H1 (cell line): ENCODE results near the gene RXRA. TPM values are rescaled to one million over a fixed set of nuclear protein-coding genes. Genes with fewer than 3 reads are reported as not detected.

Experiments
- CTCF ChIA-PET: fragments of 300-600 bp; sonication (Branson Sonifier 250); formaldehyde crosslinking; loops from one replicate; lab custom pipeline; 2021; ENCODE audit not compliant: partially characterized antibody; lab: Charles Lee
- POLR2A ChIA-PET: fragments of 300-600 bp; sonication (Branson Sonifier 250); formaldehyde crosslinking; loops from one replicate; lab custom pipeline; 2021; ENCODE audit warnings: inconsistent platforms; ENCODE audit not compliant: partially characterized antibody; lab: Charles Lee
- DNase-seq, 2 experiments: peaks; one replicate each; pipeline versions ENCODE4 v3.0.0 to v3.0.0-alpha.2; 2010 to 2022; ENCODE audit warnings: low spot score in 2 of 2, low read depth in 1 of 2, mixed read lengths in 1 of 2
- FAIRE-seq: peaks from 2 replicates; lab custom pipeline; 2011; peaks lifted over from hg19 to GRCh38; lab: Jason Lieb, UNC
- H2AFZ ChIP-seq: 2 replicates; pipeline ENCODE4 v1.8.1; 2012; ENCODE audit warnings: low read length, inconsistent platforms
- H2AK5ac ChIP-seq: 2 replicates; pipeline ENCODE4 v1.6.1; 2013; ENCODE audit warnings: low read depth, low read length
- H2BK120ac ChIP-seq: replicated peaks from 2 replicates; pipeline ENCODE3; 2013; ENCODE audit warnings: low read depth, low read length, inconsistent platforms
- H2BK12ac ChIP-seq: 2 replicates; pipeline ENCODE4 v1.6.1; 2013; ENCODE audit warnings: low read depth, low read length
- H2BK15ac ChIP-seq: 2 replicates; pipeline ENCODE4 v1.6.1; 2013; ENCODE audit warnings: low read length
- H2BK20ac ChIP-seq: 2 replicates; pipeline ENCODE4 v1.6.1; 2013; ENCODE audit warnings: low read length
- H2BK5ac ChIP-seq: 2 replicates; pipeline ENCODE4 v1.6.1; 2013; ENCODE audit warnings: low read depth, low read length
- H3K14ac ChIP-seq: 2 replicates; pipeline ENCODE4 v1.6.1; 2013; ENCODE audit warnings: inconsistent platforms; ENCODE audit not compliant: insufficient read length
- H3K18ac ChIP-seq: 2 replicates; pipeline ENCODE4 v1.6.1; 2013; ENCODE audit warnings: low read length; ENCODE audit errors: extremely low read depth
- H3K23ac ChIP-seq: 2 replicates; pipeline ENCODE4 v1.6.1; 2013; ENCODE audit warnings: inconsistent platforms; ENCODE audit not compliant: insufficient read length
- H3K23me2 ChIP-seq: 2 replicates; pipeline ENCODE4 v1.6.1; 2013; ENCODE audit warnings: low read depth, low read length
- H3K27ac ChIP-seq: 2 replicates; pipeline ENCODE4 v1.6.1; 2011; ENCODE audit warnings: low read depth, low read length, inconsistent platforms
- H3K27me3 ChIP-seq, 4 experiments: replicated peaks in 1 of 4; 1 replicate in 1 of 4; 2 replicates in 3 of 4; pipeline versions ENCODE4 v1.6.1 to v1.8.1; 2011 to 2013; ENCODE audit warnings: low read length in 3 of 4, mild to moderate bottlenecking in 3 of 4, inconsistent platforms in 2 of 4, mixed read lengths in 2 of 4, moderate library complexity in 1 of 4; ENCODE audit not compliant: control insufficient read depth in 3 of 4, insufficient read depth in 3 of 4; ENCODE audit errors: extremely low read depth in 1 of 4
- H3K36me3 ChIP-seq, 4 experiments: 2 replicates each; pipeline versions ENCODE4 v1.6.1 to v1.8.1; 2011 to 2013; ENCODE audit warnings: mild to moderate bottlenecking in 4 of 4, low read length in 3 of 4, moderate library complexity in 2 of 4, control low read depth in 1 of 4, inconsistent platforms in 1 of 4; ENCODE audit not compliant: insufficient read depth in 4 of 4, control insufficient read depth in 2 of 4
- H3K4ac ChIP-seq: replicated peaks from 2 replicates; pipeline ENCODE3; 2013; ENCODE audit warnings: low read length, low read depth, mixed read lengths, inconsistent platforms; ENCODE audit not compliant: insufficient read length
- H3K4me1 ChIP-seq, 4 experiments: replicated peaks in 1 of 4; 1 replicate in 1 of 4; 2 replicates in 3 of 4; pipeline versions ENCODE4 v1.6.1 to v1.8.1; 2011 to 2013; ENCODE audit warnings: low read length in 3 of 4, inconsistent platforms in 2 of 4, mixed read lengths in 1 of 4; ENCODE audit not compliant: insufficient read depth in 4 of 4, control insufficient read depth in 3 of 4
- H3K4me2 ChIP-seq, 2 experiments: 2 replicates each; pipeline versions ENCODE4 v1.6.1 to v1.8.1; 2011 to 2013; ENCODE audit warnings: low read depth in 2 of 2, low read length in 2 of 2, control low read depth in 1 of 2, inconsistent platforms in 1 of 2, mild to moderate bottlenecking in 1 of 2; ENCODE audit not compliant: insufficient read depth in 1 of 2
- H3K4me3 ChIP-seq, 4 experiments: fragments of 200-600, 300-600 bp in 1 of 4; sonication (generic), shearing (Covaris generic), sonication (Bioruptor Twin) in 1 of 4; 2 replicates each; pipeline versions ENCODE4 v1.5.1 to v1.8.1; 2011 to 2016; ENCODE audit warnings: low read length in 4 of 4, low read depth in 3 of 4, control low read depth in 2 of 4, inconsistent platforms in 2 of 4, mild to moderate bottlenecking in 2 of 4, mixed read lengths in 1 of 4, moderate library complexity in 1 of 4; ENCODE audit not compliant: insufficient read depth in 2 of 4; ENCODE audit errors: extremely low read depth in 1 of 4
- H3K56ac ChIP-seq: replicated peaks from 2 replicates; pipeline ENCODE3; 2013; ENCODE audit warnings: low read depth, mild to moderate bottlenecking, mixed read lengths, low read length, inconsistent platforms; ENCODE audit not compliant: insufficient read length
- H3K79me1 ChIP-seq: 2 replicates; pipeline ENCODE4 v1.6.1; 2013; ENCODE audit warnings: low read depth, low read length, control low read depth
- H3K79me2 ChIP-seq, 2 experiments: 2 replicates each; pipeline versions ENCODE4 v1.6.1 to v1.8.1; 2012 to 2013; ENCODE audit warnings: low read length in 2 of 2, mild to moderate bottlenecking in 2 of 2, inconsistent platforms in 1 of 2; ENCODE audit not compliant: insufficient read depth in 2 of 2, control insufficient read depth in 1 of 2
- H3K9ac ChIP-seq, 4 experiments: replicated peaks in 1 of 4; 1 replicate in 1 of 4; 2 replicates in 3 of 4; pipeline versions ENCODE4 v1.6.1 to v1.8.1; 2011 to 2013; ENCODE audit warnings: low read depth in 3 of 4, low read length in 3 of 4, control low read depth in 2 of 4, mild to moderate bottlenecking in 2 of 4, moderate library complexity in 2 of 4, inconsistent platforms in 1 of 4; ENCODE audit errors: extremely low read depth in 1 of 4
- H3K9me3 ChIP-seq, 2 experiments: 2 replicates each; pipeline versions ENCODE4 v1.6.1 to v1.8.1; 2012 to 2013; ENCODE audit warnings: mild to moderate bottlenecking in 2 of 2, moderate library complexity in 2 of 2, control low read depth in 1 of 2, inconsistent platforms in 1 of 2, low read depth in 1 of 2, low read length in 1 of 2, mixed read lengths in 1 of 2; ENCODE audit not compliant: insufficient read depth in 2 of 2
- H4K20me1 ChIP-seq, 2 experiments: replicated peaks in 1 of 2; 2 replicates each; pipeline versions ENCODE3 to v1.8.1; 2011 to 2013; ENCODE audit warnings: inconsistent platforms in 2 of 2, low read length in 2 of 2, mild to moderate bottlenecking in 1 of 2; ENCODE audit not compliant: insufficient read depth in 2 of 2, control insufficient read depth in 1 of 2
- H4K5ac ChIP-seq: 2 replicates; pipeline ENCODE4 v1.6.1; 2013; ENCODE audit warnings: low read length, low read depth, mixed read lengths, inconsistent platforms; ENCODE audit not compliant: insufficient read length
- H4K8ac ChIP-seq: 2 replicates; pipeline ENCODE4 v1.8.0; 2013; ENCODE audit warnings: mild to moderate bottlenecking, moderate library complexity, low read length, inconsistent platforms; ENCODE audit not compliant: insufficient read depth; ENCODE audit errors: extremely low read depth
- H4K91ac ChIP-seq: replicated peaks from 2 replicates; pipeline ENCODE3; 2013; ENCODE audit warnings: low read length, mixed read lengths, inconsistent platforms; ENCODE audit not compliant: insufficient read length
- GABPA ChIP-seq: IDR thresholded peaks from 2 replicates; pipeline ENCODE4 v1.6.1; 2011; ENCODE audit warnings: mild to moderate bottlenecking, low read length, moderate library complexity, borderline replicate concordance; ENCODE audit not compliant: insufficient read depth
- JUN ChIP-seq: IDR thresholded peaks from 2 replicates; pipeline ENCODE4 v1.6.1; 2011; ENCODE audit warnings: low read depth, mild to moderate bottlenecking, improper control_type of control experiment, low read length
- KDM5A ChIP-seq: fragments of 200-600 bp; IDR thresholded peaks from 2 replicates; pipeline ENCODE4 v1.7.1; 2012; ENCODE audit warnings: mild to moderate bottlenecking, low read length, inconsistent platforms, mixed read lengths
- RBBP5 ChIP-seq: IDR thresholded peaks from 2 replicates; pipeline ENCODE4 v1.7.1; 2012; ENCODE audit warnings: low read depth, mild to moderate bottlenecking, inconsistent platforms, low read length, moderate library complexity, borderline replicate concordance
- WGBS, 2 experiments: shearing (Covaris generic) in 1 of 2; methylation state at CpG; one replicate each; pipeline versions ENCODE4 v1.1.6 to v1.1.7; 2013 to 2015; ENCODE audit warnings: low lambda C conversion rate in 2 of 2, mixed read lengths in 2 of 2, inconsistent platforms in 1 of 2, low coverage in 1 of 2, missing lambda C conversion rate in 1 of 2; ENCODE audit not compliant: insufficient replicate concordance in 2 of 2, insufficient coverage in 1 of 2, insufficient read length in 1 of 2; ENCODE audit errors: extremely low coverage in 1 of 2, missing lambda C conversion rate in 1 of 2; 5-methylcytosine and 5-hydroxymethylcytosine counted together
- polyA plus RNA-seq, 7 experiments: library from polyadenylated mRNA; depleted of rRNA in 3 of 7; stranded (reverse) in 5 of 7; unstranded in 2 of 7; fragments of >200 nt in 5 of 7; fragments of 200-250 nt in 2 of 7; gene quantifications; 1 replicate in 5 of 7; 2 replicates in 1 of 7; 4 replicates in 1 of 7; pipeline versions ENCODE4 v1.2.1 to v1.2.3, GENCODE V29; 2011 to 2013; ENCODE audit warnings: missing spikeins in 2 of 7, mixed read lengths in 2 of 7
- total RNA-seq: library from RNA; stranded (reverse); fragmentation: NEBNext Ultra II Directional; extraction: Animal tissue kit (Norgen Biotek cat#: 25700); gene quantifications from 2 replicates; pipeline ENCODE4 v1.2.1, GENCODE V29; 2021

The RXRA gene
- total and polyA plus RNA-seq, 2 of the 8 experiments (the other 6 are each of a cell fraction or from before 2014, with no cell fraction given), result 9.8 to 29.4 TPM

- Histone ChIP-seq H3K9ac (no peak overlapping the region), H2BK5ac (no peak overlapping the region), H2AFZ (no peak overlapping the region), H4K5ac (no peak overlapping the region), H3K56ac (no peak overlapping the region), H2BK12ac (no peak overlapping the region), H3K4me1 (no peaks in the 10 kb centered on the region), H3K23ac (no peak overlapping the region), H4K20me1 (peaks cover 0 to 9% of the 10 kb centered on the region in 2 experiments), H4K91ac (no peak overlapping the region), H3K79me2 (no peaks in the 10 kb centered on the region; a peak in 1 of 4 replicates), H3K9me3 (peaks cover 0 to 3% of the 10 kb centered on the region in 2 experiments; a peak in 1 of 4 replicates), H3K79me1 (no peaks in the 10 kb centered on the region), H3K27ac (no peak overlapping the region), H3K4ac (no peak overlapping the region), H3K23me2 (peaks cover 8% of the 10 kb centered on the region; the same call in 1 of the 2 replicates), H2BK15ac (no peak overlapping the region), H2BK120ac (no peak overlapping the region), H4K8ac (no peak overlapping the region), H3K14ac (no peak overlapping the region), H2BK20ac (no peak overlapping the region), H3K4me3 (no peak overlapping the region), H3K18ac (no peak overlapping the region), H2AK5ac (no peak overlapping the region), H3K36me3 (no peaks in the 10 kb centered on the region), H3K27me3 (no peaks in the 10 kb centered on the region), H3K4me2 (no peak overlapping the region)
- CTCF ChIA-PET, result interaction anchor here (1.2 to 1.4 kb wide), 3 partner anchors 9 to 94 kb away, joined by 3 to 4 read pairs (median 4); no protein-coding TSS in a partner anchor
- DNase-seq (no peak), FAIRE-seq (no peak)
- POLR2A ChIA-PET, result no interaction called here
- 87% methylated on average over 16 of the region's 16 CpGs; no CpG with 5 or more reads in 1 of the 2 experiments for WGBS, 2 experiments
- TF ChIP-seq KDM5A (no peak), GABPA (no peak), RBBP5 (no peak), JUN (no peak)
These were observed 22.0 kb upstream of the RXRA start for GRCh38 chr9:134304261-134304660.
